PFSK-1 (cell line): ENCODE measurements around the gene CUL4A.

Experiments used
- POLR2AphosphoS5 ChIP-seq: IDR thresholded peaks from 2 replicates; pipeline ENCODE4 v1.6.1; 2012; ENCODE audit warnings: low read depth, mild to moderate bottlenecking, control low read depth, low read length, moderate library complexity
- TAF1 ChIP-seq: IDR thresholded peaks from 2 replicates; pipeline ENCODE4 v1.6.1; 2012; ENCODE audit warnings: low read length, control low read depth, borderline replicate concordance; ENCODE audit not compliant: insufficient read depth
- TF ChIP-seq, protein P1 (sequence below), 2 experiments: IDR thresholded peaks; 2 replicates each; pipeline versions ENCODE4 v1.6.1 to v1.8.0; 2011 to 2012; ENCODE audit warnings: low read depth in 2 of 2, low read length in 2 of 2, control low read depth in 1 of 2, inconsistent platforms in 1 of 2, mild to moderate bottlenecking in 1 of 2, moderate library complexity in 1 of 2; ENCODE audit not compliant: insufficient read depth in 1 of 2

DNA sequence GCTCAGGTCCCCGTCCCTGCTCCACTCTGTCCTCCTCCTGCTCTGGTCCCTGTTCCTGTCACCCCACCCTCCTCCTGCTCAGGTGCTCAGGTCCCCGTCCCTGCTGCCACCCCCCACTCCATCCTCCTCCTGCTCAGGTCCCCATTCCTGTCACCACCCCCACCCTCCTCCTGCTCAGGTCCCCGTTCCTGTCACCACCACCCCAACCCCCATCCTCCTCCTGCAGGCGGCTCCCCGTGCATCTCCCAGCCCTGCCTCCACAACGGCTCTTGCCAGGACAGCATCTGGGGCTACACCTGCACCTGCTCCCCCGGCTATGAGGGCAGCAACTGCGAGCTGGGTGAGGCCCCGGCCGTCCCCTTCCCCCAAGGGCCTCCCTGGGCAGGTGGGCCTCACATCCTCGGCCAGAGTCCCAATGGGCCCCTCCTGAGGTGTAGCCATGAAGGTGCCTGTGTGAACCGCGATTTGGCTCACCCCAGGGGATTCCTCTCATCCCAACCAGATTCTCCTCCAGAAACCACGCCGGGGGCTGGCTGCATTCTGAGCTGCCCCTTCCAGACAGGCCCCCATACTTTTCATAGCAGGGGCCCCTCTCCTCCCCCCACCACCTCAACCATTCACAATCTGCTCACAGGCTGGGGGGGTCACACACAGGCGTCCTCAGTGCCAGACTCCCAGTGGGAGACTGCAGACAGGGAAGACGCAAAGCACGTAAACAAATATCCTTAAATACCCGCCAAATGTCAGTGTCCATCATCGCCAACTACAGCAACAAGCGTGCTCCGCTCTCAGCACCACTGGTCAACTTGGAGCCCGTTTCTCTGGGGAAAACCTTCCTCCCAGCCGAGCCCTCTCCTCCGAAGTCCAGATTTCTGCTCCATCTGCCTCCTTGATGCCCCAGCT, 46.4 kb upstream of the CUL4A start:
- TF ChIP-seq POLR2AphosphoS5 (no peak), TAF1 (no peak)
- TF ChIP-seq, protein P1, sequence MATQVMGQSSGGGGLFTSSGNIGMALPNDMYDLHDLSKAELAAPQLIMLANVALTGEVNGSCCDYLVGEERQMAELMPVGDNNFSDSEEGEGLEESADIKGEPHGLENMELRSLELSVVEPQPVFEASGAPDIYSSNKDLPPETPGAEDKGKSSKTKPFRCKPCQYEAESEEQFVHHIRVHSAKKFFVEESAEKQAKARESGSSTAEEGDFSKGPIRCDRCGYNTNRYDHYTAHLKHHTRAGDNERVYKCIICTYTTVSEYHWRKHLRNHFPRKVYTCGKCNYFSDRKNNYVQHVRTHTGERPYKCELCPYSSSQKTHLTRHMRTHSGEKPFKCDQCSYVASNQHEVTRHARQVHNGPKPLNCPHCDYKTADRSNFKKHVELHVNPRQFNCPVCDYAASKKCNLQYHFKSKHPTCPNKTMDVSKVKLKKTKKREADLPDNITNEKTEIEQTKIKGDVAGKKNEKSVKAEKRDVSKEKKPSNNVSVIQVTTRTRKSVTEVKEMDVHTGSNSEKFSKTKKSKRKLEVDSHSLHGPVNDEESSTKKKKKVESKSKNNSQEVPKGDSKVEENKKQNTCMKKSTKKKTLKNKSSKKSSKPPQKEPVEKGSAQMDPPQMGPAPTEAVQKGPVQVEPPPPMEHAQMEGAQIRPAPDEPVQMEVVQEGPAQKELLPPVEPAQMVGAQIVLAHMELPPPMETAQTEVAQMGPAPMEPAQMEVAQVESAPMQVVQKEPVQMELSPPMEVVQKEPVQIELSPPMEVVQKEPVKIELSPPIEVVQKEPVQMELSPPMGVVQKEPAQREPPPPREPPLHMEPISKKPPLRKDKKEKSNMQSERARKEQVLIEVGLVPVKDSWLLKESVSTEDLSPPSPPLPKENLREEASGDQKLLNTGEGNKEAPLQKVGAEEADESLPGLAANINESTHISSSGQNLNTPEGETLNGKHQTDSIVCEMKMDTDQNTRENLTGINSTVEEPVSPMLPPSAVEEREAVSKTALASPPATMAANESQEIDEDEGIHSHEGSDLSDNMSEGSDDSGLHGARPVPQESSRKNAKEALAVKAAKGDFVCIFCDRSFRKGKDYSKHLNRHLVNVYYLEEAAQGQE (IDR thresholded peaks at IDR 0.05; ENCODE audit: insufficient read depth in 1 of 2, low read depth in 2 of 2, low read length in 2 of 2): no peak
